Activated T-cell treated with anti-CD3 and anti-CD28 coated beads, Interleukin-2, amount 50 U/mL, for 24 hours (primary cell): ENCODE measurements around the gene SAMD5.

Experiments
- DNase-seq: peaks from one replicate; pipeline ENCODE4 v3.0.0-alpha.2; 2020
- H3K27ac Mint-ChIP-seq: 2 replicates; pipeline ENCODE4 v1.8.0; 2020; ENCODE audit warnings: mild to moderate bottlenecking, mixed read lengths
- H3K27me3 Mint-ChIP-seq: 2 replicates; pipeline ENCODE4 v1.8.0; 2020; ENCODE audit warnings: mixed read lengths
- H3K36me3 Mint-ChIP-seq: 2 replicates; pipeline ENCODE4 v1.8.0; 2020; ENCODE audit warnings: low read depth, mixed read lengths
- H3K4me1 Mint-ChIP-seq: 2 replicates; pipeline ENCODE4 v1.8.0; 2020; ENCODE audit warnings: low read depth, mixed read lengths
- H3K4me3 Mint-ChIP-seq: 2 replicates; pipeline ENCODE4 v1.8.0; 2020; ENCODE audit warnings: mild to moderate bottlenecking, moderate library complexity, mixed read lengths
- H3K9me3 Mint-ChIP-seq: 2 replicates; pipeline ENCODE4 v1.8.0; 2020; ENCODE audit warnings: mixed read lengths

The SAMD5 gene

DNA sequence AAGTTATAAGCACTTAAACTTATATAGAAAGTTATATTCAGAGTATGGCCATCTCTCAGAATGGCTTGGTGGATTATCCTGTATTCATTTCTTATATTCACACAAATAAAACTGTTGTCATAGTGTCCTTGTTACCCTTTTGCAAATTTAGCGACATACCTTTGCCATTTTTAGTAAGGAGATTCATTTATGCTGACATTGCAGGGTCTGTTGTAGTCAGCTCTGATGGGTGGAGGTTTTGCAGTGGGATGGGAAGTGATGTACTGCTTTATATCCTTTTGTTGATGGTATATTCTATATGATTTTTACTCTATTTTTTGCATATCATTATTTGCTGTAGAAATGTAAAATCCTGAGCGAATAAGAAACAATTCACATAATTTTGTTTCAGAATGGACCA lies 35.9 kb downstream of the SAMD5 start:
- peaks cover 9% of the 10 kb centered on the region for H3K27me3 Mint-ChIP-seq
- H3K4me1 Mint-ChIP-seq, result no peaks in the 10 kb centered on the region
- no peaks in the 10 kb centered on the region for H3K9me3 Mint-ChIP-seq
- DNase-seq, result no peak
- H3K27ac Mint-ChIP-seq, result no peak overlapping the region
- no peaks in the 10 kb centered on the region for H3K36me3 Mint-ChIP-seq
- no peak overlapping the region for H3K4me3 Mint-ChIP-seq

DNA sequence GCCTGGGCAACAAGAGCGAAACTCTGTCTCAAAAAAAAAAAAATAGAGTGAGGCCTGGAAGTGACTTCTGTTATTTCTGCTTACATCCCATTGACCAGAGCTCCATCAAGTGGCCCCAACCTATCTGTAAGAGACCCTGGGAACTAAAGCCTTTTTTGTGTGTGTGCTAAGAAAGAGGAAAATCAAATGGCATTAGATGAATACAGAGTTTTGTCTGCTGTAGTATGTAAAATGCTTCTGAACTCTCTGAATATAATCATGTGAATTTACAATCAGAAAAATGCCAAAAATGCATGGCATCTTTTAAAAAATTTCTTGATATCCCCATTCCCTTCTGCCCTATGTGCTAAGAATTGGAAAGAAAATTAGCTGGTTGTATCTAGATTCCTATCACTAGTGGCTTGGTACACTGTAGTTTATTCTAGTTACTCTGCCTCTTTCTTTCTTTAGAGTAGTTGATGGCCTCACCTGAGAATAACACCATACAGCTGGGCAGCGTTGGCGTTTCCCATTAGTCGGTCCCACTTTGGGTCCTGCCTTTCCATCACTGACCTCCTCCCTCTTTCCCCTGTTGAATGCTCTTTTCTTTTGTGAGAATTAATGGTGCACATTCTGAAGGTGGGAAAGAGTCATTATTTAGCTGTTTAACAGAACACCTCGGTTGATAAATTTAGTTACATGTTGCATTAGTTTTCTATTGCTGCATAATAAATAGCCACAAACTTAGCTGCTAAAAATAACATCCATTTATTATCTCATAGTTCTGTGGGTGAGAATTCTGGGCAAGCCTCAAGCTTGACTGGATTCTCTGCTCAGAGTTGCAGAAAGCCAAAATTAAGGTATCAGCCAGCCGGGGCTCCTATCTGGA lies 38.2 kb downstream of the SAMD5 start:
- H3K27me3 Mint-ChIP-seq, result peaks cover 7% of the 10 kb centered on the region
- no peak for DNase-seq
- no peak overlapping the region for H3K27ac Mint-ChIP-seq
- H3K9me3 Mint-ChIP-seq, result no peaks in the 10 kb centered on the region
- H3K4me3 Mint-ChIP-seq, result no peak overlapping the region
- H3K4me1 Mint-ChIP-seq, result no peaks in the 10 kb centered on the region
- no peaks in the 10 kb centered on the region for H3K36me3 Mint-ChIP-seq

DNA sequence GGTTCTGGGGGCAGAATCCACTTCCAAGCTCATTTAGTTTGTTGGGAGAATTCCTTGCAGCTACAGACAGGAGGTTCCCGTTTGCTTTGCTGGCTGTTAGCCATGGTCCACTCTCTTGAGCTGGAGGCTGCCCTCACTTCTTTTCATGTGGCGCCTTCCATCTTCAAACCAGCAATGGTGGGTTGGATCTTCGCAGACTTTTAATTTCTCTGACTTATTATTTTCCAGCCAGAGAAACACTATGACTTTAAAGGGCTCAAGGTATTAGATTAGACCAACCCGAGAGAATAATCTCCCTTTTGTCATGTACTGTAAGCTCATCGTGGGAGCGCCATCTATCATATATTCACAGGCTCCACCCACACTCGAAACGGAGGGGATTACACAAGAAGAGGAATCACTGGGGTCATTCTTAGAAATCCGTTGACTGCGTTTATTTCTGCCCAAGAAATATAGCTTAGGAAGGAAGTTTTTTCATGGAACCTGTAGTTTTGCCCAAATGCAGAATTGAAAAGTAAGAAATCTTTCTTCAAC lies 38.9 kb downstream of the SAMD5 start:
- Mint-ChIP-seq H3K4me3 (no peak overlapping the region), H3K36me3 (no peaks in the 10 kb centered on the region), H3K27ac (no peak overlapping the region), H3K27me3 (peaks cover 7% of the 10 kb centered on the region), H3K9me3 (no peaks in the 10 kb centered on the region), H3K4me1 (no peaks in the 10 kb centered on the region)
- DNase-seq, result no peak

DNA sequence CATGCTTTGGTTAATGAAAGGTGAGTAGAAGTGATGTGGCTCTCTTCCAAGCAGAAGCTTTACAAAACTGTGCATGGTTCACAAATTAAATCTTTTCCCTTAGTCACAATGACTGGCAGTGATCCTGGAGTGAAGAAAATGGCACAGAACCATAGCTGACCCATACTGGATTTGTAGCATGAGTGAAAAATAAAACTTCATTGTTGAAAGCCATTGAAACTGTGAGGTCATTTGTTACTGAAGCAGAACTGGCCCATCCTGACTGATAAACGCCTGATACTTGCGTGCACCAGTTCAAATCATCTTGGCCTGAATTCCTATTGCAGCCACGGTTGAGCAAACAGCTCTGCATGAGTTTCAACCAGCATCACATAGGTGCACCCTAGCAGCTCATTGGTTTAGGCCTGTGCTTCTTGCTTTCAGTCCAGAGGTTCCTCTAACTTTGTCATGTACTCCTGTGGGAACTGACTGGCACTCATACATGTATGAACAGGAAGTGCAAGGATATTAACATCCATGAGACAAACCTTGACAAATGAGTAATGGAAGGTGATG lies 40.5 kb downstream of the SAMD5 start:
- H3K27ac Mint-ChIP-seq, result no peak overlapping the region
- H3K9me3 Mint-ChIP-seq, result no peaks in the 10 kb centered on the region
- no peak for DNase-seq
- no peaks in the 10 kb centered on the region for H3K36me3 Mint-ChIP-seq
- no peaks in the 10 kb centered on the region for H3K4me1 Mint-ChIP-seq
- peaks cover 10% of the 10 kb centered on the region for H3K27me3 Mint-ChIP-seq
- H3K4me3 Mint-ChIP-seq, result no peak overlapping the region

DNA sequence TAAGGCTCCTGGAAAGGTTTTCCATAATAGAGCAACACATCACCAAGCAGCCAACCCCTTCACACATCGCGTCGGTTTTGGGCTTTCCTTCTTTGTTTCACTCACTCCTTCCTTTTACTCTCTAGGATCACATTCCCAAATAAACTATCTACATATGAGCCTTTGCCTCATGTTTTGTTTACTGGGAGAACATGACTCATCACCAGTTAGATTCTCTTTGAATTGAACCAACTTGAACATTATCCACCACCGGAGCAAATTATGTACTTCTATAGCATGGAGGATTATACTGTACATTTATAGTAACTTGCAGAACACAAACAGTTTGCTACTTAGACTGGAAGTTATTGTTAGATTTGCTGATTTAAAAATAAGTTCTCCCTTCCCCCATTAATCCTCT lies 41.0 kb downstream of the SAMD5 start:
- Mint-ChIP-seq H3K27ac (no peak overlapping the region), H3K4me1 (no peaks in the 10 kb centered on the region), H3K4me3 (no peak overlapping the region), H3K36me3 (no peaks in the 10 kb centered on the region), H3K27me3 (peaks cover 10% of the 10 kb centered on the region), H3K9me3 (no peaks in the 10 kb centered on the region)
- DNase-seq, result no peak

DNA sequence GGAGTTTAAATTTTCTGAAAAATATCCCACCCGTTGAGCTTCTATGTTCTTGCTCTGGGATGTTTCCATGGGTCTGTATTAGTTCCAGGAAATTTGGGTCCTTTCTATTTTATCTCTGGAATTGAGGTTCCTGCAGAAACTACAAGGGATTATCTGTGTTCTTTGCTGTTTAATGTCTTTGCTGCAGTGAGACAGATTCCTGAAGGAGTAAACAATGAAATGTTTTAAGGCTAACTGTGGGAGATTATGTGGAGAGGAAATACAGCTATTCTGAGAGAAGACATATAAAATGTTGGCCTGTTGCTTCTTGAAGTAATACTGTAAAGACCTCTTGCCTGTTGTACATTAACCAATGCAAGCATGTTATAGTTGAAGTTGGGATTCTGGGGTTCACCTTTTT lies 43.5 kb downstream of the SAMD5 start:
- Mint-ChIP-seq H3K4me1 (no peaks in the 10 kb centered on the region), H3K36me3 (no peaks in the 10 kb centered on the region), H3K27me3 (peaks cover 10% of the 10 kb centered on the region), H3K27ac (no peak overlapping the region), H3K9me3 (no peaks in the 10 kb centered on the region), H3K4me3 (no peak overlapping the region)
- no peak for DNase-seq

DNA sequence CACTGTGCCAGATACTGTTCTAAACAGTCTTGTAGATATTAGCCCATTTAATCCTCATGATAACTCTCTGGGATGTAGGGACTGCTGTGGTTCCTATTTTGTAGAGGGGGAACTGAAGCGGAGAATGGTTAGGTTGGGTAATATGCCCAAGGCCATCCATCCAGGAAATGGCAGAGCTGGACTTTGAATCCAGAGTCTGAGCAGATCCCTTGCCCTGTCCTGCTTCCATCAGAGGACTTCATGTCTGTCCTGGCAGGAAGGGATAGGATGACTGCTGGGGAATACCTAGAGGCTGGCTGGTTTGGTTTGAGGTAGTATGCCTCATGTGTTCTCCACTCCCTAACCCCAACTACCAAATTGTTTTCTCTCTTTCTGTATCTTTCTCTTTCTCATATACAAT lies 44.6 kb downstream of the SAMD5 start:
- no peak overlapping the region for H3K27ac Mint-ChIP-seq
- no peaks in the 10 kb centered on the region for H3K9me3 Mint-ChIP-seq
- peaks cover 10% of the 10 kb centered on the region for H3K27me3 Mint-ChIP-seq
- DNase-seq, result no peak
- no peaks in the 10 kb centered on the region for H3K36me3 Mint-ChIP-seq
- no peaks in the 10 kb centered on the region for H3K4me1 Mint-ChIP-seq
- no peak overlapping the region for H3K4me3 Mint-ChIP-seq

DNA sequence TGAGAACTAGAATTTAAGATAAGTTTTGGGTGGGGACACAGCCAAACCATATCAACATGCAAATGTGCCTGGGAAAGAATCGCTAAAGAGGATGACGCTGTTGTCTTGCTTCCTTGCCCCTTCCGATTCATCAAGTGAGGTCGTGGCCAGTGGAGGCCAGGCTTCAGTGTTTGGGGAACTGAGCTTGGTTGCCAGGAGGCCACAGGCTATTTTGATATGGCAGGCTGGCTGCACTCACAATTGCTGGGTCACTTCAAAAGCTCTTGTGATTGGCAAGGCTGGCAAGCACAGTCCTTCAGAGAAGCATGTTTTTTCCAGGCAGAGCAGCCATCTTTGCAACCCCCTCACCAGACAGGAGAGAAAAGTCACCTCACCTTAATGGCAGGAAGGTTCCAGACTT lies 45.8 kb downstream of the SAMD5 start:
- H3K4me3 Mint-ChIP-seq, result no peak overlapping the region
- H3K36me3 Mint-ChIP-seq, result no peaks in the 10 kb centered on the region
- H3K27me3 Mint-ChIP-seq, result peaks cover 10% of the 10 kb centered on the region
- H3K27ac Mint-ChIP-seq, result no peak overlapping the region
- no peaks in the 10 kb centered on the region for H3K9me3 Mint-ChIP-seq
- no peak for DNase-seq
- H3K4me1 Mint-ChIP-seq, result no peaks in the 10 kb centered on the region

DNA sequence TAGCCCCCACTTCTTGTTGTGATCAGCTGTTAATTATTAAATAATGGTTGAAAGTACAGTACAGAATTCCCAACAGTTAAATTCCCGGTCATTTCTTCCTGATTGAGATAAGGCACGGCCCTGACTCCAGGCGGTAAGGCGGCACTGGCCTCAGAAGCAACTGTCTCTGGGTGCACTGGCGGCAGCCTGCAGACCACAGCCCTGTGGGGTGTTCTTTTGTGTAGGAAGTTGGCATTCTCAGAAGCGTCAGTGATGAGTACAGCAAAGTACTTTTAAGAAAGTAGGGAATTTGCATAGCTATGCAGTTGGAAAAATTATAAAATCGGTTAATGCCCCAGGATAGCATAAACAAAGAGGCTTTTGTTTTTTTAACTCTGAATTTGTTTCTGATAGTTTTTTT lies 50.5 kb downstream of the SAMD5 start:
- no peak overlapping the region for H3K4me3 Mint-ChIP-seq
- no peaks in the 10 kb centered on the region for H3K9me3 Mint-ChIP-seq
- no peak overlapping the region for H3K27ac Mint-ChIP-seq
- no peaks in the 10 kb centered on the region for H3K36me3 Mint-ChIP-seq
- DNase-seq, result no peak
- peaks cover 6% of the 10 kb centered on the region for H3K27me3 Mint-ChIP-seq
- no peaks in the 10 kb centered on the region for H3K4me1 Mint-ChIP-seq

DNA sequence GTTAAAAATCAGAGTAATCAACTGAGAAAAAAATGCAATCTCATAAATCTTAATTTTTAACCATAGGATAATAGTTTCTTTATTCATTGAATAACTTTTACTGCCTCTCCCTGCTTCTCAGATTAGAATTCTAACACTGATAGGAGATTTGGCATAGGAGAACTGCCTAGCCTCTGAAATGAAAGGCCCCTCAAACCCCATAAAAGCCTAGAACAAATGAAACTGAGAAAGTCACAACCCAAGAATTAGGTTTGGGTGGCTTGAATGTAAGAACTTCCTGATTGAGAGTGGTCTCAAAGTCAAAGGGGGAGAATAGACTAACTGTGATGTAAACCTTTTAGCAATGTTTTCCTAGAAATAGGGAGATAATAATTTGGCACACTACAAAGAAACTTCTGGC lies 52.2 kb downstream of the SAMD5 start:
- Mint-ChIP-seq H3K27me3 (peaks cover 8% of the 10 kb centered on the region), H3K4me1 (no peaks in the 10 kb centered on the region), H3K4me3 (no peak overlapping the region), H3K36me3 (no peaks in the 10 kb centered on the region), H3K27ac (no peak overlapping the region), H3K9me3 (no peaks in the 10 kb centered on the region)
- DNase-seq, result no peak

DNA sequence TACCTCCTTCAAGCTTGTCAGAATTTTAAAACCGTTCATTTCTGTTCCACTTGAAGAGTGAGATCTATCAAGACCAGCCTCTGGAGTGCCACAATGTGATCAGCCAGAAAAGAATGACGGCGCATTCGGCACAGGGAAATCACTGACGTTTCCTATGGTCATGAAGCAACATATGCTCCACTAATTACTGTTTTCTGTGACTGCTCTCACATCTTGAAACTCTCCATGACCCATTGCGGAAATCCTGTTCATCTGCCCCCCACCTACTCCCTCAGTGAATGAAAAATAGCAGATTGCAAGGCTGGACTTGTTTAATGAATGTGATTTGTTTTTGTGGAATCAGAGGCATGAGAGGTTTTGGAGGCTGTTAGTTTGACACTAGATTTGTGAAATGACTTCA lies 53.2 kb downstream of the SAMD5 start:
- DNase-seq, result no peak
- Mint-ChIP-seq H3K9me3 (no peaks in the 10 kb centered on the region), H3K27me3 (peaks cover 8% of the 10 kb centered on the region), H3K4me3 (no peak overlapping the region), H3K27ac (no peak overlapping the region), H3K36me3 (no peaks in the 10 kb centered on the region), H3K4me1 (no peaks in the 10 kb centered on the region)

DNA sequence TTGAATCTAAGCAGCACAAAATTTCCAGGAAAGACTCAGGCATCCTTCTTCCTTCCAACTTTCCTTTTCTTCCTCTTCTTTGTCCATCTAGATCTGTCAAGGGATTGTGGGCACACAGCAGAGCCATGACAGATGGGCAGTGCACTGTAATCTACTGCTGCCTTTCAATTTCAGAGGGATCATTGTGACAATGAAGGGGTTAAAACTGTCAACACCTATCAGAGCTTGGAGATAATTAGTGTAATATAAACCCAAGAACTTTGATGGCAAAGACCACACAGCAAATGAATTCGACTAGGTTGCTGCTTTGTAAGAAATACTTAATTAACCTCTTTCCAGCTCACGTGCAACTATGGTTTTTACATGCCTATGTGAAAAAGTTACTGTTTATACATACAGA lies 55.0 kb downstream of the SAMD5 start:
- Mint-ChIP-seq H3K9me3 (no peaks in the 10 kb centered on the region), H3K27me3 (peaks cover 8% of the 10 kb centered on the region), H3K27ac (no peak overlapping the region), H3K4me1 (no peaks in the 10 kb centered on the region), H3K36me3 (no peaks in the 10 kb centered on the region), H3K4me3 (no peak overlapping the region)
- no peak for DNase-seq

DNA sequence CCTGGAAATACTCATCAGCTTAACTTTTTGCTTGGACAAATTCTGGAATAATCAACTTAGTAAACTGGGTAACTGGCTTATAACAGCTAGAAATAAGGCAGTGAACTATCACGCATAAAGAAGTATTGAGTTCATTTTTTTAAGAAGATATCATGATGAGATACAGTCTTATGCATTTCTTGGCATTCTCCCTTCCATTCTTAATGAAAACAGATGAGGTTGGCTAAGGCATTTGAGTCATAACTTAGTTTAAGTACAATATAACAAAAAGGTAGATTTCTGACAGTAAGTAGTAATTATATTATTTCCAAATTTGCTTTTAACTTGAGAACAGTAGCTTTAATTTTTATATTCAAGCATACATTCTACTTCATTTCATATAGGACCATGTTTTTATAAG lies 56.1 kb downstream of the SAMD5 start:
- no peaks in the 10 kb centered on the region for H3K4me1 Mint-ChIP-seq
- H3K36me3 Mint-ChIP-seq, result no peaks in the 10 kb centered on the region
- H3K9me3 Mint-ChIP-seq, result no peaks in the 10 kb centered on the region
- peaks cover 8% of the 10 kb centered on the region for H3K27me3 Mint-ChIP-seq
- no peak for DNase-seq
- H3K4me3 Mint-ChIP-seq, result no peak overlapping the region
- H3K27ac Mint-ChIP-seq, result no peak overlapping the region

DNA sequence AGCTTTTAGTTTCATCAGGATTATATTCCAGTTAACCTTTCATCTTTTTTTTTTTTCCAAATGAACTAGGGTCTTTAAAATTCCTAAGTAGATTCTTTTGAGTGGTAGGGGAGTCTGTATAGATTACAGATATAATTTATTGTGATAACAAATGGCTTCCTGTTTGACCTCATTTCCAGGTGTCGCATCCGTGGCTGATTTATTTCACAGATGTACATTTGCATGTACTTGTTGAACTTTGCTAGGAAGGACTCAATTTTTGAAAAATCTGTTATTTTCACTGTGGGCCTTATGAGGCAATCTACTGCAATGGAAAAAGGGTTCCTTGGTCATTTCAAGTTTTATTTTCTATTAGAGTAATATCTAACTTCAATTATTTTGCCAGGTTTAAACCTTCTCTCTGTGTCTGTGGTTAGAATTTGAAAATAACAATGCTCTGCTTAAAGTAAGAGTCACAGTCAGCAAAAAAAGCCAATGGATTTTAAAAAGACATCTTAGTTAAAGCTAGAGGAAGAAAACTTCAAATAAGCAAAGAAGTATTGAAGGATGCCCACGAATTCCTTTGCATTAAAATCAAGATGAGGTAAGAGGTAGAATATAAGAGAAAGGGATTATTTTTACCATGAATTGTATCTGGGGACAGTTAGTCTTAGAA lies 57.9 kb downstream of the SAMD5 start:
- Mint-ChIP-seq H3K27ac (no peak overlapping the region), H3K9me3 (no peaks in the 10 kb centered on the region), H3K4me1 (no peaks in the 10 kb centered on the region), H3K4me3 (no peak overlapping the region), H3K27me3 (peaks cover 8% of the 10 kb centered on the region), H3K36me3 (no peaks in the 10 kb centered on the region)
- no peak for DNase-seq
